SU-DHL-6 (cell line): ENCODE results near the gene SLC9A7.

Experiments used
- H2AFZ ChIP-seq: fragments of 200-600 bp; sonication (generic); 2 replicates; pipeline ENCODE4 v1.6.1; 2014; ENCODE audit warnings: low read depth, mild to moderate bottlenecking, moderate library complexity, mixed read lengths, antibody characterized with exemption, low read length; ENCODE audit not compliant: severe bottlenecking
- H3F3A ChIP-seq: fragments of 200-600 bp; shearing (Covaris generic); 2 replicates; pipeline ENCODE4 v1.6.0; 2016; ENCODE audit warnings: antibody characterized with exemption, mild to moderate bottlenecking; ENCODE audit not compliant: insufficient read depth
- H3K27ac ChIP-seq: fragments of 200-600 bp; sonication (generic); 2 replicates; pipeline ENCODE4 v1.5.1; 2016; ENCODE audit warnings: low read depth, mild to moderate bottlenecking, low read length, moderate library complexity, mixed read lengths
- H3K27me3 ChIP-seq: fragments of 200-600 bp; sonication (generic), shearing (Covaris generic); 2 replicates; pipeline ENCODE4 v1.6.0; 2014; ENCODE audit warnings: mild to moderate bottlenecking, low read length
- H3K36me3 ChIP-seq: fragments of 200-600 bp; sonication (generic); 2 replicates; pipeline ENCODE4 v1.6.1; 2014; ENCODE audit warnings: mild to moderate bottlenecking, low read length, mixed read lengths
- H3K4me2 ChIP-seq: fragments of 300-600, 200-600 bp; shearing (Covaris generic), sonication (generic); 2 replicates; pipeline ENCODE4 v1.6.0; 2014; ENCODE audit warnings: low read length, low read depth, mild to moderate bottlenecking; ENCODE audit not compliant: poor library complexity, severe bottlenecking
- H3K4me3 ChIP-seq: fragments of 200-600 bp; sonication (generic); 2 replicates; pipeline ENCODE4 v1.5.1; 2014; ENCODE audit warnings: antibody characterized with exemption, low read length, mild to moderate bottlenecking, mixed read lengths; ENCODE audit not compliant: insufficient read depth, poor library complexity, severe bottlenecking
- H3K79me2 ChIP-seq: fragments of 200-600 bp; sonication (generic); 2 replicates; pipeline ENCODE4 v1.6.1; 2014; ENCODE audit warnings: mild to moderate bottlenecking, low read length, moderate library complexity; ENCODE audit not compliant: insufficient read depth
- H3K9ac ChIP-seq: fragments of 200-600 bp; sonication (generic); 2 replicates; pipeline ENCODE4 v1.7.0; 2014; ENCODE audit warnings: mild to moderate bottlenecking, low read length
- H3K9me2 ChIP-seq: fragments of 200-600 bp; sonication (generic); replicated peaks from 2 replicates; pipeline ENCODE4 v1.6.1; 2014; ENCODE audit warnings: low read length; ENCODE audit not compliant: insufficient read depth
- H3K9me3 ChIP-seq: fragments of 200-600 bp; sonication (generic); 2 replicates; pipeline ENCODE4 v1.6.1; 2014; ENCODE audit warnings: low read length, mixed read lengths; ENCODE audit not compliant: insufficient read depth
- H4K20me1 ChIP-seq: fragments of 200-600 bp; sonication (generic); 2 replicates; pipeline ENCODE4 v1.6.1; 2014; ENCODE audit warnings: low read depth, mild to moderate bottlenecking, antibody characterized with exemption, low read length, moderate library complexity, mixed read lengths
- EZH2phosphoT487 ChIP-seq: fragments of 200-600 bp; sonication (generic), shearing (Covaris generic); conservative IDR thresholded peaks from 2 replicates; pipeline ENCODE4 v1.6.1; 2018; ENCODE audit warnings: mild to moderate bottlenecking, antibody characterized with exemption, low read length, moderate library complexity, mixed read lengths
- TF ChIP-seq, protein P1 (sequence below): fragments of 200-600 bp; sonication (generic); IDR thresholded peaks from one replicate; pipeline ENCODE4 v1.5.1; 2017; ENCODE audit warnings: antibody characterized with exemption, mild to moderate bottlenecking, low read length, moderate library complexity; ENCODE audit not compliant: insufficient read depth, poor library complexity, severe bottlenecking

SLC9A7 gene

DNA sequence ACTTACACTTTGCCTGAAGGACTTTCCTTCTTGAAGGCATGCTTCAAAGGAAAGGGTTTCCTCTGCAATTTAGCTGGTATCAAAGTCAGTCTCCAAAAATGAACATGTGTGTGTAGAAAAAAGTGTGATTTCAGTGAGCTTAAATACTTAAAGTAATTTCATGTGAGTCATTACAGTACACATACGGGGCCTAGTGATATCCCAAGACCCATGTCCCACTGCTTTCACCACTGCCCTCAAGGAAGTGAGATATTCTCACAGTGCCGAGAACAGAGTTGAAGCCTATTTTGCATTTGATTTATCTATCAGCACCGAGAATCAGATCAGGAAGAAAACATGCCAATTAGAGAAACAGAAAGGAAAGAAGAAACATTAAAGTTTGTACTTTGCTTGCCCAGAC, 124.3 kb downstream of the SLC9A7 start:
- TF ChIP-seq EZH2phosphoT487 = no peak
- TF ChIP-seq, protein P1, sequence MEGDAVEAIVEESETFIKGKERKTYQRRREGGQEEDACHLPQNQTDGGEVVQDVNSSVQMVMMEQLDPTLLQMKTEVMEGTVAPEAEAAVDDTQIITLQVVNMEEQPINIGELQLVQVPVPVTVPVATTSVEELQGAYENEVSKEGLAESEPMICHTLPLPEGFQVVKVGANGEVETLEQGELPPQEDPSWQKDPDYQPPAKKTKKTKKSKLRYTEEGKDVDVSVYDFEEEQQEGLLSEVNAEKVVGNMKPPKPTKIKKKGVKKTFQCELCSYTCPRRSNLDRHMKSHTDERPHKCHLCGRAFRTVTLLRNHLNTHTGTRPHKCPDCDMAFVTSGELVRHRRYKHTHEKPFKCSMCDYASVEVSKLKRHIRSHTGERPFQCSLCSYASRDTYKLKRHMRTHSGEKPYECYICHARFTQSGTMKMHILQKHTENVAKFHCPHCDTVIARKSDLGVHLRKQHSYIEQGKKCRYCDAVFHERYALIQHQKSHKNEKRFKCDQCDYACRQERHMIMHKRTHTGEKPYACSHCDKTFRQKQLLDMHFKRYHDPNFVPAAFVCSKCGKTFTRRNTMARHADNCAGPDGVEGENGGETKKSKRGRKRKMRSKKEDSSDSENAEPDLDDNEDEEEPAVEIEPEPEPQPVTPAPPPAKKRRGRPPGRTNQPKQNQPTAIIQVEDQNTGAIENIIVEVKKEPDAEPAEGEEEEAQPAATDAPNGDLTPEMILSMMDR = no peak
- Histone ChIP-seq H3K9me3 (no peaks in the 10 kb centered on the region), H3K79me2 (no peaks in the 10 kb centered on the region), H3K4me3 (no peak overlapping the region), H3K27me3 (no peaks in the 10 kb centered on the region), H3K9me2 (no peaks in the 10 kb centered on the region), H4K20me1 (no peaks in the 10 kb centered on the region), H2AFZ (no peak overlapping the region), H3F3A (no peaks in the 10 kb centered on the region), H3K4me2 (no peak overlapping the region), H3K27ac (no peak overlapping the region), H3K9ac (no peak overlapping the region), H3K36me3 (peaks cover 5% of the 10 kb centered on the region; the same call in 1 of the 2 replicates)

DNA sequence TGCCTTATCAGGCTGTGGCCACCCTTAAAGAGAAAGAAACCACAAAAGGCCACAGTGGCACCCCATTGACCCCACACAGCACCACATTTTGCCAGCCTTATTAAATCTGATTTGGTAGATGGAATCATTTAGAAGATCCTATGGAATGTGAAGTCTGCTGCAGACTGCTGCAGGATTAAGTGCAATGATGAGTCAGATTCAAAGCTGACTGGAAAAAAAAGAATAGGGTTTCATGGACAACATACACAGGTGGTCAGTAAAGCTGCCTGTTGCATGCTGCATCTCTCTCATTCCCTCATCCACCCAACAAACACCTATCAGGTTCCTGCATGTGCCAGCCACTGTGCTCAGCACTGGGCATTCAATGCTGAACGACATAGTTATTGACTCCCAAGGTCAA, 128.8 kb downstream of the SLC9A7 start:
- H3K4me2 ChIP-seq = no peak overlapping the region
- H3F3A ChIP-seq = no peaks in the 10 kb centered on the region
- no peak overlapping the region for H3K9ac ChIP-seq
- H3K9me3 ChIP-seq = no peaks in the 10 kb centered on the region
- no peak overlapping the region for H3K27ac ChIP-seq
- no peaks in the 10 kb centered on the region for H3K36me3 ChIP-seq
- no peaks in the 10 kb centered on the region for H4K20me1 ChIP-seq
- no peak overlapping the region for H3K4me3 ChIP-seq
- H2AFZ ChIP-seq = no peak overlapping the region
- H3K79me2 ChIP-seq = no peaks in the 10 kb centered on the region
- TF ChIP-seq EZH2phosphoT487 = no peak
- TF ChIP-seq, protein P1 = no peak
- H3K27me3 ChIP-seq = no peaks in the 10 kb centered on the region
- no peaks in the 10 kb centered on the region for H3K9me2 ChIP-seq

DNA sequence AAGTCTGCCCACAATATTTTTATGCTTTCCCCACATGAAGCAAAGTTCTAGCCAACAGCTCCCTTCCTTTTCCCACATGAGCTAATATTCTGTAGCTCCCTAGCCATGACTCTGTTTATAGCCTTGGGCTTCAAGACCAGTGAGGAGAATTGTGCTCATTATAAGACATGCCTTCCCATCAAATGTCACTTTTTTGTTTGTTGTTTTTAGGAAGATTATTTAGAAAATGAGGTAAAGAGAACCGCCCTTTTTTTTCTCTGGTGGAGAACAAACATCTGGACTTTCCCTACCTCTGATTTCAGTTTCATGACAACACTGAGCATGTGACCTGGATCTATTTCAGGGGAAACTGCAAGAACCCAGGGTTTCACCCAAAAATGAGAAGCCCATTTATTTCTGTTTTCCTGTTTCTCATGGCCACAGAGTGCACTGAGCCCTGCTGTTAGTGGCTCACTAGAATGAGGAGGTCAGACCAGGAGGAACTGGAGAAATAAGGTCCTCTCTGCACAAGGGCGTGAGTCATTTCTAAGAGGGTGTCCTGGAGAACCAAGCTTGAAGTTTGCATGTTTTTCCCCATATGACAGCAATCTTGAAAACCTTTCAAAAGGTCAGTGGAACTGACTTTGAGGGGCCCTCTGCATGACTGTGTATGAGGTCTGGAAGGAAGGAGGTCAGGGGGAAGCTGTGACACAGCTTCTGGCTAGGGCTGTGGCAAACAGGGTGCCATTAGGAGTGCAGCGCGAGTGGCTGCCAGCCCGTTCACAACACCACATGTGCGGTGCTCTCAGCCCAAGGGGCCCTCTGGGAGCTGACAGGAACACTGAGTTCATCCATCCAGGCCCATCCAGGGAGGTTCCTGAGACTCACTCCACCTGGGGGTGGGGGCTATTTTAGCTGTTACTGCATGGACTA, 130.2 kb downstream of the SLC9A7 start:
- no peaks in the 10 kb centered on the region for H3K9me2 ChIP-seq
- no peak overlapping the region for H3K27ac ChIP-seq
- H3F3A ChIP-seq = no peaks in the 10 kb centered on the region
- H3K4me2 ChIP-seq = no peak overlapping the region
- no peaks in the 10 kb centered on the region for H3K27me3 ChIP-seq
- H3K9me3 ChIP-seq = no peaks in the 10 kb centered on the region
- H4K20me1 ChIP-seq = no peaks in the 10 kb centered on the region
- no peak overlapping the region for H3K4me3 ChIP-seq
- no peak overlapping the region for H3K9ac ChIP-seq
- no peaks in the 10 kb centered on the region for H3K36me3 ChIP-seq
- H2AFZ ChIP-seq = no peak overlapping the region
- no peaks in the 10 kb centered on the region for H3K79me2 ChIP-seq
- TF ChIP-seq, protein P1 = no peak
- TF ChIP-seq EZH2phosphoT487 = no peak
